GM19372 (cell line): ENCODE results near the gene LCE3B.

Experiments
- ATAC-seq: cut with Tn5 transposase; IDR thresholded peaks from one replicate; pipeline ENCODE4 v1.9.1; 2021; ENCODE audit warnings: mild to moderate bottlenecking, low read depth, moderate library complexity; ENCODE audit not compliant: unreplicated experiment

The LCE3B gene

DNA sequence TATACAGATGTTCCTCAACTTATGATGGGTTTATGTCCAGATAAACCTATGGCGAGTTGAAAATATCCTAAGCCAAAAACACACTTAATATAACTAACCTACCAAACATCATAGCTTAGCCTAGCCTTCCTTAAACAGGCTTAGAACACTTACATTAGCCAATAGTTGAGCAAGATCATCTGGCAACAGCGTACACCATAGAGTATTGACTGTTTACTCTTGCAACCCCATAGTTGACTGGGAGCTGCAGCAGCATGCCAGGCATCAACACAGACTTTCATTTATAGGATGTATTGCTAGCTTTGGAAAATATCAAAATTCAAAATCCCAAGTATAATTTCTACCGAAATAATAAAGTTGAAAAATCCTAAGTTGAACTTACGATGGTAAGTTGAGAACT lies 44.1 kb downstream of the LCE3B start:
- ATAC-seq, result no peak

DNA sequence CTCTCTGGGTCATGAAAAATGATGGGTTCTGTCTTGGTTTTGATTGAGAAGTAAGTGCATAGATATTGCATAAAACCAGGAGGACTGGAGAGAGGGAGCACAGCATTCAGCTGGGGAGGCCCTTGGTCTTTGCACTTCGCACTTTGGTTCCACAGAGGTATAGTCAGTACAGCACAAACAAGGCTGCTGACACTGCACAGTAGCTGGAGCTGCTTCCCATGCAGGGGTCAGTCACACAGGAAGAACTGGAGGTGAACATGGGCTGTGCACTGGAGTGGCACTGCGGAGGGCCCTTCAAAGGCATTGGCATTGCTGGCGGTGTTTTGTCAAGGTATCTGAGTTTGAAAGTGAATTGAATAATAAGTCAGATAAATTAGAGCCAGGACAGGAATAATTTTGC lies 45.0 kb downstream of the LCE3B start:
- no peak for ATAC-seq

DNA sequence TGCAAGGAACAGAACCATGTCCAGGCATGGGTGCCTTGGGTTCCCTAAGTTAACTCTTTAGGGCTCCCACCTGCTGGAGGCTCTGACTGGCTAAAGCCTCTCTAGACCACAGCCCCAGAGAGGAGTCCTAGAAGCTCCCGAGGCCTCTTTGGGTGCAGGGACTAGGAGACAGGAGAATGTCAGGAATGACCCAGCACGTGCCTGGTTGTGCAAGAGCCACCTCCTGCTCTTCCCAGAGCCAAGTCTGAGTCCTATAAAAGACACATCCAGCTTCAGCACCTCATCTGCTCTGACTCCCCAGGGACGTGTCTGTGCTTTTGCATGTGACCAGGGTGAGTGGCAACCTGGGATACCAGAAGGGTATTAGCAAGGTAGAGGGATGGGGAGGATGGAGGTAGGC lies 49.5 kb downstream of the LCE3B start, which contains the start of gene LCE2D:
LCE2D (plus strand) TSS at position 283 of the 400 bp plus-strand sequence. CDS start 726 bp downstream, outside the sequence.
- no peak for ATAC-seq
